COLO668 (cell line): ENCODE data around the gene SEC63.
"Not testable (repeated sequence)": the region's sequence is repeated elsewhere in the genome, so short reads cannot be mapped to it uniquely, and the experiment has no call there.

Experiments used
- DNase-seq: peaks from one replicate; lab custom pipeline; 2025; ENCODE audit not compliant: unreplicated experiment; lab: John Stamatoyannopoulos, UW

Gene SEC63

GRCh38 chr6:107973594-107973993 is 15.6 kb upstream of the SEC63 start:
- no peak for DNase-seq

DNA sequence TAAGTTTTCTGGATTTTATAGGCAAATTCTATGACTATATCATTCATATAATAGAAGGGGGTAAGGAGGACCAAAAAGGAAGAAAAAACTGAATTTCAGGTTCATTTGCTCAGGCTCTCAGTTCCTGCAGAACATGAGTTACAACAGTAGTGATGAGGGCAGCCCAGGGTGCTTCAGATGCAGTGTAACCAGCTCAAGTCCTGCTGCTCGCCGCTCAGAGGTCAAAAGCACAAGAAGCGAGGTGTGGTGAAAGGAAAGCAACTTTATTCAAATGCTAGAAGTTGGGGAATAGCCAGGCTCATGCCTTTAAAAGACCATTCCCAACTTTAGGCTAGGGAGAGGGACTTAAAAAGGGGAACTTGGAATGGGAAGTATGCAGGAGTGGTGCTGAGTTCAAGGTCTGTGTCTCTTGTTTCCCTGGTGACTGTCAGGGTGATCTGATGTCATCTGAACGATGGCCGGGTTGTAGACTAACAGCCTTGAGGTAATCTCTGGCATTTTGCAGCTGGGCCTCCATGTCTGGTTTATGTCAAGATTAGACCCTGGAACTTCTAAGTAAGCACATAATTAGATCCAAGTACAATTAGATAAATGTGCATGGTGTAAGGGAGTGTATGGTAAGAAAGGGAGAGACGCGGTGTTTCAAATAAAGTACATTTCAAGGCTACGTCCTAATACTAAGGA is 14.5 kb upstream of the SEC63 start:
- no peak for DNase-seq

DNA sequence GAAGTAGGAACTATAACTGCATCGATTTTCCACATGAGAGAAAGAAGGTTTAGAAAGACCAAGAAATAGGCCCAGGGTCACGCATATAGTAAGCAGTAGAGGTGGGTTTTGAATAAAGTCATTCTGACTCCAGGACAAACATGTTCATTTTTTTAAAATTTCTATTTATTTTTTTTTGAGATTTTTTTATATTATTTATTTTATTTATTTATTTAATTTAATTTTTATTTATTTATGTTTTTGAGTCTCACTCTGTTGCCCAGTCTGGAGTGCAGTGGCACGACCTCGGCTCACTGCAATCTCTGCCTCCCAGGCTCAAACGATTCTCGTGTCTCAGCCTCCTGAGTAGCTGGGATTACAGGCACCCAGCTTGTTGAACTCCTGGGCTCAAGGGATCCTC is 13.2 kb upstream of the SEC63 start:
- DNase-seq, result no peak

GRCh38 chr6:107970255-107970654 is 12.2 kb upstream of the SEC63 start:
- no peak for DNase-seq

DNA sequence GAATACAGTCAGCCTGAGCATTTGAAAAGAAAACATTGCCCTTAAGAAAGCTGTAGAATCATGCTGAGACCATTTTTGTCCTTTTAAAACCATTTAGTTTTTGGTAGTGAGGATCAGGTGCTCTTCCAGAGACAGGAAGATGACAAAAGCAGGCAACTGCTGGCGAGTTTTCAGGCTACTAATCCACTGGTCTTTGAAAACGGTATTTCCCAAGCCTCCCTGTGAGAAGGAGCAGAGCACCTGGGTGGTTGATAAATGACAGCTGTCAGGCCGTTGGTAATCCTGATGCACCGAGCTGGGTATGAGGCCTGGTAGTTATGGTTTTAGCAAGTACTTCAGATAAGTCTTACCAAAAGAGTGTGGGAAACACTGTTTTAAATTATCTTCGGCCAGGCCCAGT is 10.1 kb upstream of the SEC63 start:
- no peak for DNase-seq

DNA sequence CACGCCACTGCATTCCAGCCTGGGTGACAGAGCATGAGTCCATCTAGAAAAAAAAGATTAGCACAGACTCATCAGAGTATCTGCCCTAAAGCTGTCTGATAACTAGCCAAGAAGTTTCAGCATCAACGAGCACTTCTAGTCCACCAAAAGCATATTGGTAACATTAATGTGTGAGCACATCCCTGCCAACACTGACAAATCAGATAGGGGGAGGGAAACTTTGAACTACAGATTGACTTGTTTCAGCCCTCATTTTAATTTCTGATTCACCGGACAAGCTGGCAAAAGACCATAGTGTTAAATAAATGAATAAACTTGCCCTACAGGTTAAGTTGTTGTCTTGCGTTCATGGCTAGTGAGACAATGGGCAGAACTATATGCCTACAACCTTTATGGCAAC is 7.7 kb upstream of the SEC63 start:
- no peak for DNase-seq

- DNase-seq, result no peak
Measured at GRCh38 chr6:107962723-107963122, 4.7 kb upstream of the SEC63 start.

DNA sequence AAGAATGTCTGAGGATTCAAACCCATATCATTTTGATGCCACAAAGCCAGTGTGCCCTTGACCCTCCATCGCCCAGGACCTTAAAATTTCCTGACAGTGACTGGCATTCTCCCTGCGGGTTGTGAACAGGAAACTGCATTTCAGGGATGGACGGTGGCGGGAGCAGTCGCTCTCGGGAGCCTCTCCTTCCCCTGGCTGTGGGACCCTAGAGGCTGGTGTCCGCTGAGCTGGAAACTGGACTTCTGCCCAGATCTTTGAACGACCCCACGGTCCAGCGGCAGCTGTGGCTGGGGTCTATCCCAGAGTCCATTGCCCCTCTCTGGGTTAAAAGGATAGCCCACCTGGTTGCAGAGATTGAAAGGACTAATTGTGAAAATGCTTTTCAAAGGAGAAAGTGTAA is 1.4 kb upstream of the SEC63 start:
- no peak for DNase-seq

- DNase-seq, result not testable (repeated sequence)
Measured at GRCh38 chr6:107958689-107959362, 818 bp upstream of the SEC63 start.

DNA sequence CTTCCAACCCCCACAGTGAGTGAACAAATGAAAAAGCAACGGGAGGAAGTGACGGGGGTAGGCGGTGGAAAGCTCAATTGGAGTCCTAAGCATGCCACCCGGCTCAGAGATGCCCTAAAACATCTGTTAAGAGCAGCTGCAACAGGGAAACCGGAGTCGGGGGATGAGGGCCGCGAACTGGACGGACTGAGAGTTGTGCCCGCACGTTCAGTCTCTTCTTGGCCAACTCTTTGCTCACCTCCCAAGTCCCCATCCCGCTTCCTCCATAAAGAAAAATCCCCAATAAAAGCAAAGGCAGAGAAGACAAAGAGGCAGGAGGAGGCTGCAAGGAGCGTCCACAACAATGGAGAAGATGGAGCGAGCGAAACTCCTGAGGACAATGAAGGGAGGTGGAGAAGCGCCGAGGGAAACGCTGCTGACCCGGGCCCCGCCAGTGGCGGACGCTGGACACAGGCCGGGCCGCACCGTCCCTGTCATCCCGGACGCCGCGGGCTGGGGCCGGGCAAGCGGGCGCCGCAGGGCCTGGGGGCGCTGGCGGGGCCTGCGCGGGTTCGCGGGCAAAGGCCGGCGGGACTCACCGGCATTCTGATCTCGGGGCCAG is 600 bp downstream of the SEC63 start:
- peak; percentile 47 for DNase-seq

DNA sequence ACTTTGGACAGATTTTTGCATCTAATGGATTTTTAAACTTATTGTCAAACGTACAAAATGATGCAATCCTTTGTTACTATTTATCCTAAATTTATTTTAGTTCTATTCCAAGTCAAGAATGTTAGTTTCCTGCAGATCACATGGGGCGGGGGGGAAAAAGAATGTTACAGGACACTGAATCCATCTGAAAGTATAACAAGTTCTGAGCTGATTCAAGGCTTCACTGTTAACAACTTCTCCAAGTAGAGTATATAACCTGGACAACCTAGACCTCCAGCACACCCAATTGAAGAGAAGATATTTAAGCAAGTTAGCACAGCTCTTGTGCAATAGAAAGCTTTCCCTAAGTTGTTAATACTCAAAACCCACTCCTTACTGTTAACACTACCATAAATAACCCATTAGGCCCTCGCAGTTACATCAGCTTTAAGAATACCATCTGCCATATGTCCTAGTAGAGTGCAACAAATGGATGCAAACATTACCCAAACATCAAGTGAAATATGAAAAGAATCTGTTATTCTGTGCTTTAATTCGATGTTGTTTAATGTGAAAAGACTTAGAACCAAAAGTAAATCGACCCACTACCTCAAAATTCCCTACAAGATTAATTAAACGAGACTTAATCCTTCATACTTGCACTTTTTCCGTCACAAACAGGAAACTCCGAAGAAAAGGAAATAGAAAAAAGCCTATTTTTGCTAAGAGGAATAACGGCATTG is 1.3 kb downstream of the SEC63 start:
- DNase-seq, result no peak

- no peak for DNase-seq
Measured at GRCh38 chr6:107956181-107956580, 1.8 kb downstream of the SEC63 start.

DNA sequence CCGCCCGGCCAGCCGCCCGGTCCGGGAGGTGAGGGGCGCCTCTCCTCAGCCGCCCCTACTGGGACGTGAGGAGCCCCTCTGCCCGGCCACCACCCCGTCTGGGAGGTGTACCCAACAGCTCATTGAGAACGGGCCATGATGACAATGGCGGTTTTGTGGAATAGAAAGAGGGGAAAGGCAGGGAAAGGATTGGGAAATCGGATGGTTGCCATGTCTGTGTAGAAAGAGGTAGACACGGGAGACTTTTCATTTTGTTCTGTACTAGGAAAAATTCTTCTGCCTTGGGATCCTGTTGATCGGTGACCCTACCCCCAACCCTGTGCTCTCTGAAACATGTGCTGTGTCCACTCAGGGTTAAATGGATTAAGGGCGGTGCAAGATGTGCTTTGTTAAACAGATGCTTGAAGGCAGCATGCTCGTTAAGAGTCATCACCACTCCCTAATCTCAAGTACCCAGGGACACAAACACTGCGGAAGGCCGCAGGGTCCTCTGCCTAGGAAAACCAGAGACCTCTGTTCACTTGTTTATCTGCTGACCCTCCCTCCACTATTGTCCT is 4.1 kb downstream of the SEC63 start:
- not testable (repeated sequence) for DNase-seq

DNA sequence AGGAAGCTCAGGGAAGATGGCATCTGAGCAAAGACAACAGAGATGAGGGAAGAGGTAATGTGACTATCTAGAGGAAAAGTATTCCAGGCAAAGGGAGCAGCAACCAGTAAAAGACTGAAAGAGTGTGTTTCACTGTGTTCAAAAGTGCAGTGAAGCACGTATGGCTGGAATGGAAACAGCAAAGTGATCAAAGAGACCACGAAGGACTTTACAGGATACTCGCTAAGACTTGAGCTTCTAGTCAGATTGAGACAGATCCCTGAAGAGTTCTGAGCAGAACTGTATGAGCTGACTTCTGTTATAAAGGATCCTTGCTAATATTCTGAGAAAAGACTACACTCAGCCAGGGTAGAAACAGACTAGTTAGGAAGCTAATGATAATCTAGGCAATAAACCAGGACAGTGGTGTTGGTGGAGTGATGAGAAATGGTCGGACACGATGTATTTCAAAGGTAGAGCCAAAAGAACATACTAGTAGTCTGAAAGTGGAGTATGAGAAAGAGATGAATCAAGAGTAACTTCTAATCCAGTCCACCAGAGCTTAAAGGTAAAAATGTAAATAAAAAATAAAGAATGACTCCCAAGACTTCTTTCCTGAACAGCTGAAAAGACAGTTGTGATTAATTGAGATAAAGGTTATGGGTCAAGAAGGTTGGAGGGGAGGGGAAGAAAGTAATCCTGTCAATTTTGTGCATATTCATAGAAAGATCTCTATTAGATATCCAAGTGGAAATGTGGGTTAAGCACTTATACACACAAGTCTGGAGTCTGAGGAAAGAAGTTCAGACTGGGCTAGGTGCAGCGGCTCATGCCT is 14.2 kb downstream of the SEC63 start:
- no peak for DNase-seq

DNA sequence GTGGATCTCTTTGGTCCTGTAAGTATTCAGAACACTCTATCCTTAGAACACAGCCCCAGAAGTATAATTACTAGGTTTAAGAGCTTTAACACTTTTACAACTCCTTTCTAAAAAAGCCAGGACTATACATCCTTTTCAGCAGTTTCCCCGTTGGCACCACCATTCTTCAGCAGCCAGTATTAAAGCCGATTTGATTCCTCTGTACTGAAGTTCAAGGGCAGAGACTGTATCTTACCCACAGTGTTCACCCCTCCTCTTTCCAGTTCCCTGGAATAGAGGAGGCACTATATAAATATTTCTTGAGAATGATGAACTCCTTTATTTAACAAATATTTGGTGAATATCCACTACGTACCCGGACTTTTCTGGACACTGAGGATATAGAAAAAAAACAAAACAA is 15.9 kb downstream of the SEC63 start:
- DNase-seq, result no peak

- DNase-seq, result no peak
Measured at GRCh38 chr6:107941627-107942026, 16.4 kb downstream of the SEC63 start.

DNA sequence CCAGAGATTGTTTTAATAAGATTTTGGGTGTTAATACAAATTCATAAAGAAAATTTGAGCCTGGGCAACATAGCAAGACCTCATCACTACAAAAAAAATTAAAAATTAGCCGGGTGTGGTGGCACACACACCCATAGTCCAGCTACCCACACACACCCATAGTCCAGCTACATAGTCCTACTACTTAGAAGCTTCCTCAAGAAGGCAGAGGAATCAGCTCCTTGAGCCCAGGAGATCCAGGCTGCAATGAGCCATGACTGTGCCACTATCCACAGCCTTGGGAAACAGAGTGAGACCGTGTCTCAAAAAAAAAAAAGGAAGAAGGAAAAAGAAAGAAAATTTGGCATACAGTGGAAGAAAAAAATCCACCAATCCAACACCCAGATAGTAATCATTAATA is 16.8 kb downstream of the SEC63 start:
- no peak for DNase-seq

DNA sequence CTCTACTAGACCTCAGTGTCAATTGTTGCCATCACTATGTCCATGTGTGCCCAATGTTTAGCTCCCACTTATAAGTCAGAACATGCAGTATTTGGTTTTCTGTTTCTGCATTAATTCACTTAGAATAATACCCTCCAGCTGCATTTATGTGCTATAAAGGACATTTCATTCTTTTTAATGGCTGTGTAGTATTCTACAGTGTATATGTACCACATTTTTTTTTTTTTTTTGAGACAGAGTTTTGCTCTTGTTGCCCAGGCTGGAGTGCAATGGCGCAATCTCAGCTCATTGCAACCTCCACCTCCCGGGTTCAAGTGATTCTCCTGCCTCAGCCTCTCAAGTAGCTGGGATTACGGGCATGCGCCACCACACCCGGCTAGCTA is 21.1 kb downstream of the SEC63 start:
- not testable (repeated sequence) for DNase-seq

GRCh38 chr6:107936162-107936909 is 21.7 kb downstream of the SEC63 start:
- no peak for DNase-seq

DNA sequence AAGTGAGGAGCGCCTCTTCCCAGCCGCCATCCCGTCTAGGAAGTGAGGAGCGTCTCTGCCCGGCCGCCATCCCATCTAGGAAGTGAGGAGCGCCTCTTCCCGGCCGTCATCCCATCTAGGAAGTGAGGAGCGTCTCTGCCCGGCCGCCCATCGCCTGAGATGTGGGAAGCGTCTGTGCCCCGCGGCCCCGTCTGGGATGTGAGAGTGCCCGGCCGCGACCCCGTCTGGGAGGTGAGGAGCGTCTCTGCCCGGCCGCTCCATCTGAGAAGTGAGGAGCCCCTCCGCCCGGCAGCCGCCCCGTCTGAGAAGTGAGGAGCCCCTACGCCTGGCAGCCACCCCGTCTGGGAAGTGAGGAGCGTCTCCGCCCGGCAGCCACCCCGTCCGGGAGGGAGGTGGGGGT is 23.8 kb downstream of the SEC63 start:
- DNase-seq, result not testable (repeated sequence)
